ENCODE results near the gene SNED1.

Gene SNED1

GRCh38 chr2:241130316-241130715 lies 131.9 kb downstream of the SNED1 start:
- DNase-seq (ENCODE audit: low read depth), result no peak

- no peak for DNase-seq (ENCODE audit: low read depth)
Observed at GRCh38 chr2:241131531-241131930, 133.1 kb downstream of the SNED1 start.

GRCh38 chr2:241132538-241133435 lies 134.4 kb downstream of the SNED1 start:
- no peak for DNase-seq (ENCODE audit: low read depth)

DNA sequence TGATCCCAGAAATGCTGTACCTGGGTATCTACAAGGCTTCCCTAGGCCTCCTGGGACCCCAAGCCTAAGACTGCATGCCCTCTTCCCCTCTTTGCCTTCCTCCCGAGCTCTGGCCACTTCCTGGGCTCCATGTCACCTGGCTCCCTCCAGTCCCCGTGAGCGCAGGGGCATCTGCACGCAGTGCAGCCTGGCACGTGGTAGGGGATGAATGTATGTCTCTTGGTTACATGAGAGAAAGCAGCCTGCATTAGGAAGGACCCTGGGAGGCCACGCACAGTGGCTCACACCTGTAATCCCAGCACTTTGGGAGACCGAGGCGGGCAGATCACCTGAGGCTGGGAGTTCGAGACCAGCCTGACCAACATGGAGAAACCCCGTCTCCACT lies 135.0 kb downstream of the SNED1 start:
- DNase-seq (ENCODE audit: low read depth), result no peak

- no peak for DNase-seq (ENCODE audit: low read depth)
Observed at GRCh38 chr2:241134711-241135110, 136.3 kb downstream of the SNED1 start.

DNA sequence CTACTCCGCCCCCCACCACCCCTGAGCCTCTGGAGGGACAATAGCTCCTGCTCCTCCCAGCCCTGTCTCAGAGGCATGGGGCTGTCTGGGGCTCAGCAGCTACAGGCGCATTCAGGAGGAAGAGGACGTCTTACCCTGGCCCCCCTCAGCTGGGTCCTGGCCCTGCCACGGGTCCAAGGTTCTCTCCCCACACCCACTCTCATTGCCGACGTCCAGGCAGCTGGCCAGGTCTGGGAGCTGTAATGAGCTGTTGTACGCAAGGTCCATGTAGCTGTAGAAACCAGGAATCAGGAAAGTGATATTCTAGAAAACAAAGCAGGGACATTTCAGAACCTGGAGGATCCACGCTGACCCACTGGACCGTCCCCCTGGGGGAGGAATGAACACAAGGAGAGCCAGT lies 137.3 kb downstream of the SNED1 start:
- no peak for DNase-seq (ENCODE audit: low read depth)

DNA sequence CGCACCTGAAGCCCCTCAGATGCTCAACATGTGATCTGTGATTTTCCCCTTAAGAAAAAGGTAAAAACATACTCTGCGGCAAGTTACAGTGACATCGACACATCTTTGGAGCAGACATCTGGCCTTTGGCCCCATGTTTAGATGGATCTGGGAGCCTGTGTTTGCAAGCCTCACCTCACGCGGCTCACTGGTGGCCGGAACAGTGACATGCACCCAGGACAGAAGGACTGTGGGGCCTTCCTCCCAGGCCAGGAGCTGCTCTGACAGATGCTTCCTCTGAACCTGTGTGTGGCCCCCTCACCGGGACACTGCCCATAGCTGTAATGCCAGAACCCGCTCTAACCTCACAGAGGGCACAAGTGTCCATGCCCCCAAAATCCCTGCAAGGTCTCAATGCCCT lies 137.8 kb downstream of the SNED1 start:
- no peak for DNase-seq (ENCODE audit: low read depth)

DNA sequence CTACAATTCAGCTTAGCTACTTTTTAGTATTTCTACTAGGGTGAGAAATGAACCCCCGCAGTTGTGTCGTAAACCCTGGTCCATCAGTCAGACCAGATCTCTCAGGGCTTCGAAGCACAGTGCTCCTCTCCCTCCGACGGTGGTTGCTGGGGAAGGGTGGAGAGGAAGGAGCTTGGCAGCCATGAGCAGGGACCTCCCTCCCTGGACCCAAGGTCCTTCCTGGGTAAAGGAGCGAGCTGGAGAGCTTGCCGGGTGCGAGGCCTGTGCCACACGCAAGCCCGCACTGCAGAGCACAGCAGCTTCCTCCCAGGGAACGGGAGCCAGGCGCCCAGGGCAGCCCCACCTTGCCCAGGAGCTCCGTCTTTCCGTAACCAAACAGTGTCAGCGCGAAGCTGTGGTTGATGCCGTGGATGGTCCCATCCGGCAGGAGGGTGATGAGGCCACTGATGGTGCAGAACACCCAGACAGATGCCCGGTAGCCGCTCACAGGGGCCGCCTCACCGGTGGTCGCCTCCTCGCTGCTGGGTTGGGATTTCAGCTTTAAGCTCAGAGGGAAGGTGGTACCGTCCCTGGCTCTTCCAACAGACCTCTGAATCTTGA lies 138.3 kb downstream of the SNED1 start:
- no peak for DNase-seq (ENCODE audit: low read depth)

GRCh38 chr2:241137276-241138190 lies 139.1 kb downstream of the SNED1 start:
- DNase-seq (ENCODE audit: low read depth), result no peak

DNA sequence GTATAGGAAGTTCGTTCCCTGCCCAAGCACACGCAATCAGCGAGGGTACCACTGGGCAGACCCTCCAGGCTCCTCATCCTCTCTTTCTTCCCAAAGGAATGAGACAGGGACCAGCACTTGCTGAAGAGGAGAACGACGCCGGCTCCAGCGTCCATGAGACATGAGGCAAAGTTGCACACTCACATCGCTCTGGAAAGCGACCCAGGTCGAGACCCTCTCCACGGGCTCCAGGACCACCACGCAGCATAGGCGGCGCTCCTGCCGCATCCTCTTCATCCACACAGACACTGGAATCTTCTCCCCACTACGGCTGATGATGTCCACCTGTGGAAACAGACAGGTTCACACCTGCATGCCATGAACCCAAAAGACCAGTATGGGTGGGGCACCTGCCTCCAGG lies 140.1 kb downstream of the SNED1 start:
- no peak for DNase-seq (ENCODE audit: low read depth)

- no peak for DNase-seq (ENCODE audit: low read depth)
Observed at GRCh38 chr2:241139531-241140444, 141.4 kb downstream of the SNED1 start.

- DNase-seq (ENCODE audit: low read depth), result no peak
Observed at GRCh38 chr2:241140445-241140840, 142.0 kb downstream of the SNED1 start.

- no peak for DNase-seq (ENCODE audit: low read depth)
Observed at GRCh38 chr2:241141214-241141770, 142.9 kb downstream of the SNED1 start.

GRCh38 chr2:241142063-241142462 lies 143.6 kb downstream of the SNED1 start:
- no peak for DNase-seq (ENCODE audit: low read depth)

DNA sequence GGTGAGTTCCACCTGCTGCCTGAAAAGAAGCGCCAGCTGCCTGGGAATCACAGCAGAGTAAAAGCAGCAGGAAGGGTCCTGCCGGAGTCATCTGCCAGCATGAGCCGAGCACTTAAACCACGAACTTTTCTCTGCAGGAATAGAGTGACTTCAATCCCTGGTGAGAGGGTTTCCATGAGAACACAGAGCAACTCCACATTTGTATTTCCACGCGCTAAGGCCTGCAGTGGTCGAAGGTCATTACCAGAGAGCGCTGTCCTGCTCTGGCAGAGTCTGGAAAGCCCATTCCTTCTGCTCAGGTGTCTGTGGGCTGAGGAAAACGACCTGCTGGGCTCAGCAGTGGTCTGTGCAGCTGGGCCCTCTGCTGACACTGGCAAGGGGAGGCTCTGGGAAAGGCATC lies 144.2 kb downstream of the SNED1 start:
- DNase-seq (ENCODE audit: low read depth), result no peak

Measured in HS-27A (cell line).